Measurements from ENCODE around the gene PPCDC.

DNA sequence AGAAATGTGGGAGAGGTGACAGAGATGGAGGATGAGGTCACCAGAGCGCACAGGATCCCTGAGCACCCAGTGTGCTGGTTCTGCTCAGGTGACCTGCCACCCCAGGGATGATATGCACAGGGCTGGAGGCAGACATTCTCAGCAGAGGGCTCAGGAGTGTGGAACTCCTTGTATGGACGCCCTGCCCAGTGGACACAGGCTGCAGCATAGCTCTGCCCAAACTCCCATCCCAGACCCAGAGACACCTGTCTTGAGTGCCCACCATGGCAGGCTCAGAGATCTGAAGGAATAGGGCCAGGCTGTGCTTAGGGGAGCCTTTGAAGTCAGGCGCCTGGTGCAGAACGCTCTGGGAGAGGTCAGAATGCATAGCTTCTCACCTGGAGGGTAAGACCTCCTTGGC lies 47.3 kb downstream of the PPCDC start:
- TF ChIP-seq RXRA (IDR thresholded peaks at IDR 0.05) (no peak), YY1 (IDR thresholded peaks at IDR 0.05) (no peak)
- TF ChIP-seq, protein P1, sequence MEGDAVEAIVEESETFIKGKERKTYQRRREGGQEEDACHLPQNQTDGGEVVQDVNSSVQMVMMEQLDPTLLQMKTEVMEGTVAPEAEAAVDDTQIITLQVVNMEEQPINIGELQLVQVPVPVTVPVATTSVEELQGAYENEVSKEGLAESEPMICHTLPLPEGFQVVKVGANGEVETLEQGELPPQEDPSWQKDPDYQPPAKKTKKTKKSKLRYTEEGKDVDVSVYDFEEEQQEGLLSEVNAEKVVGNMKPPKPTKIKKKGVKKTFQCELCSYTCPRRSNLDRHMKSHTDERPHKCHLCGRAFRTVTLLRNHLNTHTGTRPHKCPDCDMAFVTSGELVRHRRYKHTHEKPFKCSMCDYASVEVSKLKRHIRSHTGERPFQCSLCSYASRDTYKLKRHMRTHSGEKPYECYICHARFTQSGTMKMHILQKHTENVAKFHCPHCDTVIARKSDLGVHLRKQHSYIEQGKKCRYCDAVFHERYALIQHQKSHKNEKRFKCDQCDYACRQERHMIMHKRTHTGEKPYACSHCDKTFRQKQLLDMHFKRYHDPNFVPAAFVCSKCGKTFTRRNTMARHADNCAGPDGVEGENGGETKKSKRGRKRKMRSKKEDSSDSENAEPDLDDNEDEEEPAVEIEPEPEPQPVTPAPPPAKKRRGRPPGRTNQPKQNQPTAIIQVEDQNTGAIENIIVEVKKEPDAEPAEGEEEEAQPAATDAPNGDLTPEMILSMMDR (IDR thresholded peaks at IDR 0.05; ENCODE audit: low read depth, low read length, missing input control) = no peak
